Stimulated activated CD4-positive, alpha-beta T cell treated with anti-CD3 and anti-CD28 coated beads, Interleukin-1b, Interleukin-23, amount 100 ng/mL, for 4 hours (primary cell): ENCODE data around the gene RBM42.
"Not testable (repeated sequence)": the region's sequence is repeated elsewhere in the genome, so short reads cannot be mapped to it uniquely, and the experiment has no call there.

Experiments
- DNase-seq, 2 donors: peaks; one replicate each; pipeline ENCODE4 v3.0.0-alpha.2; 2020; ENCODE audit warnings: low read depth in 2 of 2

Gene RBM42

DNA sequence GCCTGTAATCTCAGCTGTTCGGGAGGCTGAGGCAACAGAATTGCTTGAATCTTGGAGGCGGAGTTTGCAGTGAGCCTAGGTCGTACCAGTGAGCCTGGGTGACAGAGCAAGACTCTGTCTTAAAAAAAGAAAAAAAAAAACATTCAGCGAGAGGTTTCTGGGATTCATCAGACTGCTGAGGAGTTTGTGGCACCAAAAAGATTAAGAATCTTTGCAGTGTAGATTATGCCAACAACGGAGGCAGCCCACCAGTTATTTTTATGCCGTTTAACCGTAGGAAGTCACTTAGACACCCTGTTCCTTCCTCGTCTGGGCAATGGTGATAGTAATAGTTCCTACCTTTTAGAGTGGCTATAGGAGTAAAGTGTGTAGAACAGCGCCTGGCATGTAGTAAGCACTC, 21.7 kb downstream of the RBM42 start:
- DNase-seq = no peak

DNA sequence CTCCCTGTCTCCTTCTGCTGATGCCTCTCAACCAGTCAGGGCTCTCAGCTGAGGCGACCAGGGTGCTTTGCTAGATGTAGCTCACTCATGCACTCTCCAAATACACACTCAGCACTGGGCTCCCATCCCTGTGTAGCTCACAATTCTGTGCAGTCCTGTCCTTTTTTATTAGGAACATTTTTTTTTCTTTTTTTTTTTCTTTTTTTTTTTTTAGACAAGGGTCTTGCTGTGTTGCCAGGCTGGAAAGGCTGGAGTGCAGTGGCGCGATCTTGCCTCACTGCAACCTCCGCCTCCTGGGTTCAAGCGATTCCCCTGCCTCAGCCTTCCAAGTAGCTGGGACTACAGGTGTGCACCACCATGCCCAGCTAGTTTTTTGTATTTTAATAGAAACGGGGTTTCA, 26.0 kb downstream of the RBM42 start:
- DNase-seq = not testable (repeated sequence)

DNA sequence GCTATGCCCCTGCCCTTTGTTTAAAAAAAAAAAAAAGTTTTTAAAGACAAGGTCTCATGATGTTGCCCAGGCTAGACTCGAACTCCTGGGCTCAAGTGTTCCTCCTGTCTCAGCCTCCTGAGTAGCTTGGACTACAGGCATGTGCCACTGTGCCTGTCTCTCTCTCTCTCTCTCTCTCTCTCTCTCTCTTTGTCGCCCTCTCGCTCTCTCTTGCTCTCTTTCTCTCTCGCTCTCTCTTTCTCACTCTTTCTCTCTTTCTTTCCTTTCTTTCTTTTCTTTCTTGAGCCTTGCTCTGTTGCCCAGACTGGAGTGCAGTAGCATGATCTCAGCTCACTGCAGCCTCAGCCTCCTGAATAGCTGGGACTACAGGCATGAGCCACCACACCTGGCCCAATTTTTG, 26.8 kb downstream of the RBM42 start:
- no peak for DNase-seq

DNA sequence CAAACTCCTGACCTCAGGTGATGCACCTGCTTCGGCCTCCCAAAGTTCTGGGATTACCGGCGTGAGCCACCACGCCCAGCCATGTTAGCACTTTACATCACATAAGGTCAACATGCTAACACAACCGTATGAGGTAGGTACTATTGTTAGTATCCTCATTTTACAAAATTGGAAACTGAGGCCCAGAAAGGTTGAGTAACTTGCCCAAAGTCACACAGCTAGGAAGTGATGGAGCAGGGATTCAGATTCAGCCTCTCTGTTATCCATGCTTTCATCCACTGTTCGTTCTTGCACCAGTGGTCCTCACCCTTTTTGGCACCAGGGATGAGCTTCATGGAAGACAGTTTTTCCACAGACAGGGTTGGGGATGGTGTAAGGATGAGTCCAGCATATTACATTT, 27.9 kb downstream of the RBM42 start:
- no peak for DNase-seq

DNA sequence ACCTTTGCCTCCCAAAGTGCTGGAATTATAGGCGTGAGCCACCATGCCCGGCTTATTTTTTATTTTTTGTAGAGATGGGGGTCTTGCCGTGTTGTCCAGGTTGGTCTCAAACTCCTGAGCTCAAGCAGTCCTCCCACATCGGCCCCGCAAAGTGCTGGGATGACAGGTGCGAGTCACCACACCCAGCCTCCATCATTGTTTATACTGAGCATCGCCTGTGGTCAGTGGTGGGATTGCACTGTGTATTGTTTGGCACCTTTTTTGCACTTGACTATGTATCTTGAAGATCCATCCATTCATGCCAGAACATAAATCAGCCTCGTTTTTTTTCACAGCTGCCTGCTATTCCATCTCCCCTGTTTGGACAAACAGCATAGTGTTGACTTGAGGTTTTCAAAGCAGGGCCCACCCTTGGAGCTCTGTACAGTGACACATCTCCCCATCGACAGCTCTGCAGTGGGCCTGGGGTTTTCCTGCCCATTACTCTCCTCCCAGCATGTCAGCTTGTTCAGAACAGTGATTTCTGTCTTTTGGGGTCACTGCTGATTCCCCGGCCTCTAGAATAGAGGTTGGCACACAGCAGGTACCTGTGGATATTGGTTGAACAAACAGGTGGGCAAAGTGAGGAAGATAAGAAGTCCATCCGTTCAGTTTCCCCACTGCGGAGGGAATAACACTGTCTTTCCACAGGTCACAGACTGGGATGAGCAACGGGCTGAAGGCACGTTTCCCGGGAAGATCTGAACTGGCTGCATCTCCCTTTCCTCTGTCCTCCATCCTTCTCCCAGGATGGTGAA, 29.3 kb downstream of the RBM42 start:
- DNase-seq = no peak

DNA sequence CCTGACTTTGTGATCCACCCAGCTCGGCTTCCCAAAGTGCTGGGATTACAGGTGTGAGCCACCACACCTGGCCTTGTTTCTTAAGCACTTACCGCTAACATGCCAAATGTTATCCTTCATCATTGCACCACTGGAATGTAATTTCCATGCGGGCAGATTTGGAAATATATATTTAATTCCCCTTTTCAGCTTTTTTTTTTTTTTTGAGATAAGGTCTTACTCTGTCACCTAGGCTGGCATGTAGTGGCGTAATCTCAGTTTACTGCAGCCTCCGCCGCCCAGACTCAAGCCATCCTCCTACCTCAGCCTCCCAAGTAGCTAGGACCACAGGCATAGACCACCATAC, 33.1 kb downstream of the RBM42 start:
- DNase-seq = no peak

DNA sequence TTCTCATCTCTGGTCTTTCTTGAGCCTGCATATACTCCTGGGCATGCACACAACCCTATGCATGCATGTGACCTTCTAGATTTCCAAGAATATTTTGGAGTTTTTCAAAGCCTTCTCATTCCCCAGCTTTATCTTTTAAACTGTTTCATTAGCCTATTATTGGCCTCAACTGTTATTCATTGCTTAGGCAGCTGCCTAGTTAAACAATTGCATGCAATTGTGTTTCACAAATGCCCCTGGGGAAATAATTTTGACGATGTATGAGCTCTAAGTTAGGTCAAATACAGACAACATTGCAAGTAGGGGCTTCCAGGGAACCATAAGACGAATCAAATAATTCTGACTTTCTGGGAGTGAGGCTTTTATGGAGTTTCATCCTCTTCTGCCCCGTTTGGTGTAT, 35.1 kb downstream of the RBM42 start:
- no peak for DNase-seq

DNA sequence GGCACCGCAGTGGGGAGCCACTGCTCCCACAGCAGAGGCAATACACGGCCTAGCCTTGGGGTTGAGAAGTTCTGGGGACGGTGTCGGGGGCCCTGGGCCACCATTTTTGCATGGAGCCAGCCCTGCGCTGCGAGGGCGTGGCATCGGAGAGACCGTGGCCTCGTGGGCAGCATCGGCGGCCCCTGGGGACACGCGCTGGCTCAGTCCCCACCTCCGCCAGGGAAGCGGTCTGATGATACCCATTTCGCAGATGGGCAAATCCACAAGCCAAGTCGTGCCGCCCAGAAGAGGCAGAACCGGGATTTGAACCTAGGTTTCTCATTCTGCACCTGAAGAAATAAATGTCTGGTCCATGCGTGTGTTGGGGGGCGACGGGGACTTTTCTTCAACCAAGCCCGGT, 36.3 kb downstream of the RBM42 start:
- DNase-seq = no peak

DNA sequence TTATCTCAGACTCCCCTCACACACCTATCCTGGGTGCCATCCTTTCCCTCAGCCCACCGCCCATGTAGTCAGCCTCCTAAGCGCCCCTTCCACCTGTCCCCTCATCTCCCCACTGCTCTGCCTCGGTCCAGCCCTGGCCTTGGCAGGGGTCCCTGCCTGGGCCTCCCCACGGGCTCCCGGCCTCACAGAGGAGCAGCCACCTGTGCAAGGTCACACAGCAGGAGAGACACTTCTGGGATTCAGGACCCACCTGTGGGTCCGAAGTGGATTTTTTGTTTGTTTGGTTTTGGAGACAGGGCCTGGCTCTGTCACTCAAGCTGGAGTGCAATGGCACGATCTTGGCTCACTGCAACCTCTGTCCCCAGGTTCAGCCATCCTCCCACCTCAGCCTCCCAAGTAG, 36.8 kb downstream of the RBM42 start:
- no peak for DNase-seq

DNA sequence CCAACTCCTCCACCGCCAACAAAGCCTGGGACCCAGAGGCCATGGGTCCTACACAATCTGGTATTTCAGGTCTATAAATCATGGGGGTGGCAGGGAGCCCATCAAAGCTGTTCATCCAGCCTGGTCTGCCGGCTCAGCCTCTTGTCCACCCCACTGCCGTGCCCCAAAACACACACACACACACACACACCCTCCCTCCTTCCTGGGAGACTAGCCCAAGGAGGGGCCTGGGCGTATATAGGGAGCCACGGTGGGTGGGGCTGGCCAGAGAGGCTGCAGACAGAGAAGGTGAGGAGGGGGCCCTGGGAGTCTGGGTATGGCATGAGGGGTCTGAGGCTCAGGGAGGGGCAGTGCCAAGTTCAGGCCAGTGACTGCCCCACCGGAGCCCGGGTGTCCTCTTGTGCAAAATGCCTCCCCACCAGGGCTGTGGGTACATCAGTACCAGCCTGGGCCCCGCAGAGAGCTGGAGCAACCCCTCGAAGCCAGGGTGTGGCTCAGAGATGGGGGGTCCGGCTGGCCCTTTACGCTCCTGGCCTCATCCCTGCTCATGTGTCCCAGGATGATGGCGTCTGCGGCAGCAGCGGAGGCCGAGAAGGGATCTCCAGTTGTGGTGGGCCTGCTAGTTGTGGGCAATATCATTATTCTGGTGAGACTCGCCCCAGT, 37.5 kb downstream of the RBM42 start, which contains the start of gene UPK1A:
UPK1A (plus strand) TSS at position 267 of the 663 bp plus-strand sequence; CDS start at position 563, 296 bp downstream.
- DNase-seq = no peak

DNA sequence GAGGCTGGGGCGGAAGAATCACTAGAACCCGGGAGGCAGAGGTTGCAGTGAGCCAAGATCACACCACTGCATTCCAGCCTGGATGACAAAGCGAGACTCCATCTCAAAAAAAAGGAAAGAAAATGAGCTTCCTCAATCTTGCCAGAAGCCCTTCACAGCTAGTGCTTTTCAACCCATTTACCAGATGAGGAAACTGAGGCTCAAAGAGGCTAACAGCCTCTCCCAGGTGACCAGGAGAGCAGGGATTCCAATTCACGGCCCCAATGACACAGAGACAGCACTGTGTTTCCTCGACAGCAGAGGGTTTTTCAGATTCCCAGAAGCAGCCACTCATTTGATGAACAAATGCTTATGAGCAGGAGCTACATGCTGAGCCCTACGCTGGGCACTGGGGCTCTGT, 40.7 kb downstream of the RBM42 start:
- DNase-seq = no peak

DNA sequence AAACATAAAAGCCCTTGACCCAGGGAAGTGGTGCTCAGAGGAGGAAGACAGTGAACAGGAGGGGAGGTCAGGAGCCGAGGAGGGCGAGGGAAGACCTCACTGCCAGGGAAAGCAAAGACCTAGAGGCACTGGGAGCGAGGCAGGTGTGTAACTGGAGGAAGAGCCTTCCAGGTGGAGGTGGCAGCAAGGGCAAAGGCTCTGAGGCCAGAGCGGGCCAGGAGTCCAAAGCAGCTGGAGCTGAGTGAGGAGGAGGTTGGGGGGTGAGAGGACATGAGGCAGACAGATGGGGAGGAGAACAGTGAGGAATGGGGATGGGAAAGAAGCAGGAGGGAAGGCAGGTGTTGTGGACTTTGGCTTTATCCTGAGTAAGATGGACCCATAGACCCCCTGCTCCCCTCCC, 41.1 kb downstream of the RBM42 start:
- no peak for DNase-seq

DNA sequence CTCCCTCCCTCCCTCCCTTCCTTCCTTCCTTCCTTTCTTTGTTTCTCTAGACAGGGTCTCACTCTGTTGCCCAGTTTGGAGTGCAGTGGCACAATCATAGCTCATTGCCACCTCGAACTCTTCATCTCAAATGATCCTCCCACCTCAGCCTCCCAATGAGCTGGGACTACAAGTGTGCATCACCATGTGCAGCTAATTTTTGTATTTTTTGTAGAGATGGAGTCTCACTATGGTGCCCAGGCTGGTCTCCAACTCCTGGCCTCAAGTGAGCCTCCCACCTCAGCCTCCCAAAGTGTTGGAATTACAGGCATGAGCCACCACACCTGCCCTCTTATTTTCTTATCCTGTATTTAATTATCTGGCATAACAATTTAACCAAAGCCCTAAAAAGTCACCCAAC, 41.9 kb downstream of the RBM42 start:
- DNase-seq = no peak

DNA sequence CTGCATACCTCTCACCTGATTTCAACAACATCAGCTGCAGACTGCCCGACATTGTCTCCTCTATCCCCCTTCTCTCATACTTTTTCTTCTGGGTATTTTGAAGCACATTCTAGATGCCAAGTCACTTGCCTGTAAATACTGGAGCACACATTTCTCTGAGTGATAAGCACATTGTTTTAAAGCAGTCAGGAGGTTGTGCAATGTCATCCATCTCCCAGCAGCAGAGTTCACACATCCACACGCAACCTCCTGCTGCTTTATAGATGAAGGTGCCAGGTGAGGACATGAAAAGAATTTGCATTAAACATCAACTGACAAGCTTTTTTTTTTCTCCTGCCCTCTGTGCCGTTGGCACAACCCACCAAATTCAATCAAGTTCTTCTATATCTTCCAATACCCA, 43.0 kb downstream of the RBM42 start:
- no peak for DNase-seq

DNA sequence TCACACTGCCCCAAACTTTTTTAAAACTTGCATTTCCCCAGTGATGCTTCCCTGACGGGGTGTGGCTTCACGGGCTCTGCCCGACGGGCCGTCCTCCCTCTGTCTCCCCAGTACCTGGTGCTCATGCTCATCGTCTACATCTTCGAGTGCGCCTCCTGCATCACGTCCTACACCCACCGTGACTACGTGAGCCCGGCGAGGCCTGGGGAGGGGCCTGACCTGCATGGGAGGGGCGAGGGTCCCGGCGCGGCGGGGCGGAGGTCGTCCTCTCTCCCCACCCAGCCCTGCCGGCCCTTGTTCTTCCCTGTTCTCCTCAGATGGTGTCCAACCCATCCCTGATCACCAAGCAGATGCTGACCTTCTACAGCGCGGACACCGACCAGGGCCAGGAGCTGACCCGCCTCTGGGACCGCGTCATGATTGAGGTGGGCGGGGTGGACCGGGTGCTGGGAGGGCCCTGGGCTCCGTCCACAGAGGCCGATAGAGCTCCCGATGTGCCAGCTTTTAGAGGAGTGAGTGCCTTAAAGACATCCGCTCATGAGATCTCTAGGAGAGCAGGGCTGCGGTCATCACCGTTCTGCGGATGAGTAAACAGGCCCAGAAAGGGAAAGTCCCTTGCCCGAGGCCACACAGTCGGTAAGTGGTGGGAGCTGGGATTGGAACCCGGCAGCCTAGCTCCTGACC, 44.4 kb downstream of the RBM42 start:
- peak; percentile 6 to 12 for DNase-seq

DNA sequence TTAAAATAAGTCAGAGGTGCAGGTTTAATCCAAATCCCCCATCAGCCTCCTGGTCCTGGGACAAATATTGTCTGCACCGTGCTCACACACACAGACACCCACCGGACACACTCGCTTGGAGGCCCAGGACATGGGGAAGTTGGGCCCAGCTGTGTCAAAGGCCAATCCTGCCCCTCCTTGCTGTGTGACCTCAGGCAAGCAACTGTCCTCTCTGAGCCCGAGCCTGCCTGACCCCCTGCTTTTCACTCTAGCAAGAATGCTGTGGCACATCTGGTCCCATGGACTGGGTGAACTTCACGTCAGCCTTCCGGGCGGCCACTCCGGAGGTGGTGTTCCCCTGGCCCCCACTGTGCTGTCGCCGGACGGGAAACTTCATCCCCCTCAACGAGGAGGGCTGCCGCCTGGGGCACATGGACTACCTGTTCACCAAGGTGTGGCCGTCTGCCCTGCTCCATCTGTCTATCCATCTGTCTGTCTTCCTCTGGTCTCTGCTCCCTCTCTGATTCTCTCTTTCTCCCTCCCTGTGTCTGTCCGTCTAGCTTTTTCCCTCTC, 46.8 kb downstream of the RBM42 start:
- no peak for DNase-seq
